Measurements from ENCODE around the gene BICRA. TPM values are rescaled to one million over a fixed set of nuclear protein-coding genes. Genes with fewer than 3 reads are reported as not detected.

The BICRA gene
- total RNA-seq, 1 donor from 2014 or later: 15.6 TPM

DNA sequence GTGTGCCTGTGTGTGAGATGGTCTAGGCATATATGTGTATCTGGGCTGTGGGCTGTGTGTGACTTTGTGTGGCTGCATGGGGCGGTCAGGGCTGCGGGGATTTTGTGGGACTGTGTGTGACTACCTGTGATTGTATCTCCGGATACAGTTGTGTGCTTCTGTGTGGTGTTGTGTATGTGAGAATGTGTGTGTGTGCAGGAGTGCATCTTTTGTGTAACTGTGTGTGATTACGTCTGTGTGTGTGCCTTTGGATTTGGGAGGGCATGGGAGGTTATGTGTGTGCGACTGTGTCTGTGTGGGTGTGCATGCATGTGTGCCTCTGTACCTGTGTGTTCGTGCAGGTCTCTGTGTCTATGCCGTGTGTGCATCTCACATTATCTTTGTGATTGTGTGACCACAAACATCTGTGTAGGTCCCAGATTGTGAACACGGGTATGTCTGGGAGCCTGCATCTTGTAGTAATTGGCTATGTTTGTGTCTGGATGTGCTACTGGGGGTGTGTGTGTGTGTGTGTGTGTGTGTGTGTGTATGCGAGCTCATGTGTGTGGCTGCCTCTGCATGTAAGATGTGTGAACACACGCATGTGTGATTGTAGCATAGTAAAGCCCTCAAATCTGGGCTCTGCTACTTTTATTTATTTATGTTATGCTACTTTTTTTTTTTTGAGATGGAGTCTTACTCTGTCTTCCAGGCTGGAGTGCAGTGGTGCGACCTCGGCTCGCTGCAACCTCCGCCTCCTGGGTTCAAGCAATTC, 111.9 kb downstream of the BICRA start:
- peaks cover 6% of the 10 kb centered on the region for H3K4me1 ChIP-seq
- no peaks in the 10 kb centered on the region for H3K9me3 ChIP-seq (ENCODE audit: low read depth)
- H3K4me2 ChIP-seq: no peak overlapping the region
- no peak overlapping the region for H2AFZ ChIP-seq (replicated peaks)
- no peaks in the 10 kb centered on the region for H3K79me2 ChIP-seq (ENCODE audit: low read depth)
- H3K27ac Mint-ChIP-seq: peak overlapping the region; percentile 5
- no peaks in the 10 kb centered on the region for H3K27me3 ChIP-seq
- H3K27me3 Mint-ChIP-seq (ENCODE audit: insufficient read depth, low read depth): peaks cover 3% of the 10 kb centered on the region
- H3K36me3 Mint-ChIP-seq: no peaks in the 10 kb centered on the region
- peaks cover 3% of the 10 kb centered on the region for H3K9me3 Mint-ChIP-seq
- H3F3A ChIP-seq (ENCODE audit: low read depth): no peaks in the 10 kb centered on the region
- no peak for DNase-seq (ENCODE audit: low spot score)
- H3K4me1 Mint-ChIP-seq: peaks cover 12% of the 10 kb centered on the region
- no peak overlapping the region for H3K9ac ChIP-seq
- no peaks in the 10 kb centered on the region for H4K20me1 ChIP-seq (ENCODE audit: low read depth)
- no peak overlapping the region for H3K27ac ChIP-seq
- no peak overlapping the region for H3K4me3 ChIP-seq
- no peak overlapping the region for H3K4me3 Mint-ChIP-seq
- TF ChIP-seq EZH2 (IDR thresholded peaks at IDR 0.05): no peak
- TF ChIP-seq, protein P1, sequence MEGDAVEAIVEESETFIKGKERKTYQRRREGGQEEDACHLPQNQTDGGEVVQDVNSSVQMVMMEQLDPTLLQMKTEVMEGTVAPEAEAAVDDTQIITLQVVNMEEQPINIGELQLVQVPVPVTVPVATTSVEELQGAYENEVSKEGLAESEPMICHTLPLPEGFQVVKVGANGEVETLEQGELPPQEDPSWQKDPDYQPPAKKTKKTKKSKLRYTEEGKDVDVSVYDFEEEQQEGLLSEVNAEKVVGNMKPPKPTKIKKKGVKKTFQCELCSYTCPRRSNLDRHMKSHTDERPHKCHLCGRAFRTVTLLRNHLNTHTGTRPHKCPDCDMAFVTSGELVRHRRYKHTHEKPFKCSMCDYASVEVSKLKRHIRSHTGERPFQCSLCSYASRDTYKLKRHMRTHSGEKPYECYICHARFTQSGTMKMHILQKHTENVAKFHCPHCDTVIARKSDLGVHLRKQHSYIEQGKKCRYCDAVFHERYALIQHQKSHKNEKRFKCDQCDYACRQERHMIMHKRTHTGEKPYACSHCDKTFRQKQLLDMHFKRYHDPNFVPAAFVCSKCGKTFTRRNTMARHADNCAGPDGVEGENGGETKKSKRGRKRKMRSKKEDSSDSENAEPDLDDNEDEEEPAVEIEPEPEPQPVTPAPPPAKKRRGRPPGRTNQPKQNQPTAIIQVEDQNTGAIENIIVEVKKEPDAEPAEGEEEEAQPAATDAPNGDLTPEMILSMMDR (IDR thresholded peaks at IDR 0.05): no peak
- no peak for TF ChIP-seq EZH2phosphoT487 (IDR thresholded peaks at IDR 0.05)
- H3K36me3 ChIP-seq: no peaks in the 10 kb centered on the region

DNA sequence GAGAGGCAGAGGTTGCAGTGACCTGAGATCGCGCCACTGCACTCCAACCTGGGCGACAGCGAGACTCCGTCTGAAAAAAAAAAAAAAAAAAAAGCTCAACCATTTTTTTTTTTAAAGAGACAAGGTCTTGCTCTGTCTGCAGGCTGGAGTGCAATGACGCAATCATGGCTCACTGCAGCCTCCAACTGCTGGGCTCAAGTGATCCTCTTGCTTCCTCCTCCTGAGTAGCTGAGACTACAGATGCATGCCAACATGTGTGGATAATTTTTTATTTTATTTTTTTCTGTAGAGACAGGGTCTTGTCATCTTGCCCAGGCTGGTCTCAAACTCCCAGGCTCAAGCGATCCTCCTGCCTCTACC, 114.6 kb downstream of the BICRA start:
- no peaks in the 10 kb centered on the region for H3K9me3 ChIP-seq (ENCODE audit: low read depth)
- no peaks in the 10 kb centered on the region for H4K20me1 ChIP-seq (ENCODE audit: low read depth)
- TF ChIP-seq EZH2 (IDR thresholded peaks at IDR 0.05) (no peak), EZH2phosphoT487 (IDR thresholded peaks at IDR 0.05) (no peak)
- TF ChIP-seq, protein P1 (IDR thresholded peaks at IDR 0.05): no peak
- peaks cover 9% of the 10 kb centered on the region for H3K27me3 Mint-ChIP-seq (ENCODE audit: insufficient read depth, low read depth)
- H3K36me3 Mint-ChIP-seq: no peaks in the 10 kb centered on the region
- no peak overlapping the region for H3K4me3 Mint-ChIP-seq
- H3K79me2 ChIP-seq (ENCODE audit: low read depth): no peaks in the 10 kb centered on the region
- DNase-seq (ENCODE audit: low spot score): no peak
- no peak overlapping the region for H3K27ac ChIP-seq
- peaks cover 6% of the 10 kb centered on the region for H3K4me1 ChIP-seq
- H2AFZ ChIP-seq (replicated peaks): no peak overlapping the region
- H3F3A ChIP-seq (ENCODE audit: low read depth): no peaks in the 10 kb centered on the region
- H3K9ac ChIP-seq: no peak overlapping the region
- no peaks in the 10 kb centered on the region for H3K9me3 Mint-ChIP-seq
- no peaks in the 10 kb centered on the region for H3K36me3 ChIP-seq
- no peak overlapping the region for H3K4me3 ChIP-seq
- peaks cover 10% of the 10 kb centered on the region for H3K4me1 Mint-ChIP-seq
- H3K27ac Mint-ChIP-seq: no peak overlapping the region
- H3K27me3 ChIP-seq: no peaks in the 10 kb centered on the region
- H3K4me2 ChIP-seq: no peak overlapping the region

DNA sequence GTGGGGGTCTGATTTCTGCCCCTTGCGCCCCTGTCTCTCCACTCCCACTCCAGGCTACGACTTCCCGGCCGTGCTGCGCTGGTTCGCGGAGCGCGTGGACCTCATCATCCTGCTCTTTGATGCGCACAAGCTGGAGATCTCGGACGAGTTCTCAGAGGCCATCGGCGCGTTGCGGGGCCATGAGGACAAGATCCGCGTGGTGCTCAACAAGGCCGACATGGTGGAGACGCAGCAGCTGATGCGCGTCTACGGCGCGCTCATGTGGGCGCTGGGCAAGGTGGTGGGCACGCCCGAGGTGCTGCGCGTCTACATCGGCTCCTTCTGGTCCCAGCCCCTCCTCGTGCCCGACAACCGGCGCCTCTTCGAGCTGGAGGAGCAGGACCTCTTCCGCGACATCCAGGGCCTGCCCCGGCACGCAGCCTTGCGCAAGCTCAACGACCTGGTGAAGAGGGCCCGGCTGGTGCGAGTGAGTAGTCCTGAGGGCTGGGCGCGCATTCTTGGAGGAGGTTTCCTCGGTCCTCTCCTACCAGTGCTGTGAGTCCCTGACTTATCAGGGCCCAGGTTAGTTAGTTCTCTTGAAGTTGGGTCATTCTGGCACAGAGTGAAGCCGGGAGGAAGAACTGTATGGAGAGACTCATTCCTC, 116.9 kb downstream of the BICRA start:
- no peaks in the 10 kb centered on the region for H3K36me3 Mint-ChIP-seq
- no peaks in the 10 kb centered on the region for H3K27me3 ChIP-seq
- no peak overlapping the region for H3K9ac ChIP-seq
- H3K4me1 Mint-ChIP-seq: peaks cover 10% of the 10 kb centered on the region
- no peak overlapping the region for H3K27ac ChIP-seq
- H4K20me1 ChIP-seq (ENCODE audit: low read depth): no peaks in the 10 kb centered on the region
- H3K4me3 Mint-ChIP-seq: no peak overlapping the region
- no peaks in the 10 kb centered on the region for H3K4me1 ChIP-seq
- peaks cover 15% of the 10 kb centered on the region for H3K27me3 Mint-ChIP-seq (ENCODE audit: insufficient read depth, low read depth)
- H3K27ac Mint-ChIP-seq: peak overlapping the region; percentile 54
- H3K4me3 ChIP-seq: no peak overlapping the region
- no peak overlapping the region for H3K4me2 ChIP-seq
- H3K9me3 Mint-ChIP-seq: no peaks in the 10 kb centered on the region
- TF ChIP-seq EZH2phosphoT487 (IDR thresholded peaks at IDR 0.05) (no peak), EZH2 (IDR thresholded peaks at IDR 0.05) (no peak)
- TF ChIP-seq, protein P1 (IDR thresholded peaks at IDR 0.05): no peak
- no peaks in the 10 kb centered on the region for H3K9me3 ChIP-seq (ENCODE audit: low read depth)
- no peak overlapping the region for H2AFZ ChIP-seq (replicated peaks)
- DNase-seq (ENCODE audit: low spot score): no peak
- no peaks in the 10 kb centered on the region for H3K79me2 ChIP-seq (ENCODE audit: low read depth)
- H3K36me3 ChIP-seq: no peaks in the 10 kb centered on the region
- peaks cover 7% of the 10 kb centered on the region for H3F3A ChIP-seq (ENCODE audit: low read depth)

Measured in neural progenitor cell (in vitro differentiated cells).